Measurements from ENCODE around the gene HESX1.

HESX1 gene

DNA sequence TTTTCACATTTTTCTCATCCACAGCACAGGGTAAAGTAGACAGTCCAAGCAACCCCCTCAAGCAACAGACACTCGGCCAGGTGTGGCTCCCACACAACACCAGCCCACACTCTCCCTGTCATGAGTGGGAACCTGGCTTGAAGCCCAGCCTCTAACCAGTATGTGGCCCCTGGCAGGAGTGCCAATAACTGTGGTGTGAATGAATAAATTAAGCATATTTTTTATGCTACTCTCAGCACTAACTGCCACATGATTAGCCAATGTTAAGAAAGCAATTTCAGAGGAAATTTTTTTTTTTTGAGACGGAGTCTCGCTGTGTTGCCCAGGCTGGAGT is 44.5 kb downstream of the HESX1 start:
- TF ChIP-seq, protein P1, sequence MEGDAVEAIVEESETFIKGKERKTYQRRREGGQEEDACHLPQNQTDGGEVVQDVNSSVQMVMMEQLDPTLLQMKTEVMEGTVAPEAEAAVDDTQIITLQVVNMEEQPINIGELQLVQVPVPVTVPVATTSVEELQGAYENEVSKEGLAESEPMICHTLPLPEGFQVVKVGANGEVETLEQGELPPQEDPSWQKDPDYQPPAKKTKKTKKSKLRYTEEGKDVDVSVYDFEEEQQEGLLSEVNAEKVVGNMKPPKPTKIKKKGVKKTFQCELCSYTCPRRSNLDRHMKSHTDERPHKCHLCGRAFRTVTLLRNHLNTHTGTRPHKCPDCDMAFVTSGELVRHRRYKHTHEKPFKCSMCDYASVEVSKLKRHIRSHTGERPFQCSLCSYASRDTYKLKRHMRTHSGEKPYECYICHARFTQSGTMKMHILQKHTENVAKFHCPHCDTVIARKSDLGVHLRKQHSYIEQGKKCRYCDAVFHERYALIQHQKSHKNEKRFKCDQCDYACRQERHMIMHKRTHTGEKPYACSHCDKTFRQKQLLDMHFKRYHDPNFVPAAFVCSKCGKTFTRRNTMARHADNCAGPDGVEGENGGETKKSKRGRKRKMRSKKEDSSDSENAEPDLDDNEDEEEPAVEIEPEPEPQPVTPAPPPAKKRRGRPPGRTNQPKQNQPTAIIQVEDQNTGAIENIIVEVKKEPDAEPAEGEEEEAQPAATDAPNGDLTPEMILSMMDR (conservative IDR thresholded peaks at IDR 0.05; ENCODE audit: low read depth, low read length): no peak
- H3K4me3 ChIP-seq (ENCODE audit: low read length): no peak overlapping the region
- DNase-seq (ENCODE audit: low read depth): no peak

DNA sequence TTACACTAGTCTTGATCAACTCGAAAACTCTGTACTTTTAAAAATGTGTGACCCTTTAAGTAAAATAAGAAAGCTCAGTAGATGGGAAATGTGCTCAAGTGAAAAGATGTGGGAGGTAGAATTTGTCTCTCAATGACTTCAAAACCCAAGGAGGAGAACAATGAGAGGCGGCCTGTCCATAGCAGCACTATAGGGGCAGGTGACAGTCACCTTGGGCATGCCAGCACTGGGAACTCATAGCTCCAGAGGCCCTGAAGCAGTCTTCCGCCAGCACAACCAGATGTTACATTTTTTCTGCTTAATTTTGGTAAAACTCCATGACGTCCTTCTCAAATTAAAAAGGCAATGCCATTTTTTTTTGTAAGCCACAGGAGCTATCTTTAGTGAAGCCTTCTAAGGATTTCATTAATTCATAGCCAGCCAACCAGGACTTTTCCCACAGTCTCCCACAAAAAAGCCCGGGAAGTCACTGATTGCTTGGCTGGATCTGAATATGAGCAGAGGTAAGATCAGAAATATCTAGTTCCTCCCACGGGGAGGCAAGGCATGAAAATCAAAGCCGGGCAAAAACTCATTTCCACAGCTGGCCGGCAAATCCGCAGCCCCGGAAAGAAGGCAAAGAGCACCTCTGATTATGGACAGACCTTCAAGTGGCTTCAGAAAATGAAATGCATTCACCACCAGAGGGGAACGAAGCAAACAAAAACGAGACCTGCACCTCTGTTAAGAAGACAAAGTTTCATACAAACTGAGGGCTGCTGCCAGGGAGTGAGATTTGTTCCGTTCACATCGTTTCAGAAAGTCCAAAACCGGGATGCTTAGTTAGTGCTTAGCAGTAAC is 45.1 kb downstream of the HESX1 start:
- no peak for DNase-seq (ENCODE audit: low read depth)
- TF ChIP-seq, protein P1 (conservative IDR thresholded peaks at IDR 0.05; ENCODE audit: low read depth, low read length): no peak
- no peak overlapping the region for H3K4me3 ChIP-seq (ENCODE audit: low read length)

DNA sequence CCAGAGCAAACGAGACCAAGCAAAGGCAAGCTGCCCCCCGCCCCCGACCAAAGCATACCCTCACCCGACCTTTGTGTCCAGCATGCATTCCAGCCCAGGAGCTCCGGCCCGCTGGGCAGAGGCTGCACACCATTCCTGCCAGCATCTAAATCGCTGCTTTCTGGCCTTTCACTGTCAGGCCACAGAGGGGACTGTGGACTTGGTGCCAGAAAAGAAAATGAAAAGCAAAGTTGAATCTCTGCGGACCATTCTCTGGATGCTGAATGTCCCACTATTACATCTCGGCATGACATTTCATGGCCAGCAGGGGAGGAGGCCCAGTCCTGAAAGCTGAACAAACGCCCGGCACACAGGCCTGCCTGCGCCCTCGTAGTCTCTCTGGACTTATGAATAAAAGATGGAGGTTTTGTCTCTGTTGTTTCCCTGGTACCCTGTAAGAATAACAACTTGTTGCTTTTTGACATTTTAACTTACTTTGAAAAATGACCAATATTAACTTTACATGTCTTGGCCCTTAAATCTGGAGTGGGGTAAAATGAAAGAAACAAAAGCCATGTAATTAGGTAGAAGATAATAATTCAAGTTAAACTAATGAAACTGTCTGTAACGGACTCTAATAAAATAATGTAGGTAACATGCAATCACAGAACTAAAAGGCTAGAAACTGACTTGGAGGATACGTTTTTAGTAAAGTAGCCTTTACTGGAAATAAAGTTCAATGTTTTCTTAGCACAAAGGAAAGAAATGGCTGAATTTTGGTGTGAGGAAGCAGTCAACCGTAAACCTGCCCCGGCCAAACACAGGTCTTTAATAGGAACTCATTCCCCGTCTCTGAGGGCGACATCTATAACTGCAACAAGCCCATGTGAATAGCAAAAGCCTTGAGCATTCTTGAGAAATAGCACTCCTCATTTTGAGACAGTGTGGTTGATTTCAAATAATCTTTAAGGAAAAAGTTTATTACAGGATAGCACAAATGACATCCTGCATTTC is 47.3 kb downstream of the HESX1 start:
- no peak for DNase-seq (ENCODE audit: low read depth)

DNA sequence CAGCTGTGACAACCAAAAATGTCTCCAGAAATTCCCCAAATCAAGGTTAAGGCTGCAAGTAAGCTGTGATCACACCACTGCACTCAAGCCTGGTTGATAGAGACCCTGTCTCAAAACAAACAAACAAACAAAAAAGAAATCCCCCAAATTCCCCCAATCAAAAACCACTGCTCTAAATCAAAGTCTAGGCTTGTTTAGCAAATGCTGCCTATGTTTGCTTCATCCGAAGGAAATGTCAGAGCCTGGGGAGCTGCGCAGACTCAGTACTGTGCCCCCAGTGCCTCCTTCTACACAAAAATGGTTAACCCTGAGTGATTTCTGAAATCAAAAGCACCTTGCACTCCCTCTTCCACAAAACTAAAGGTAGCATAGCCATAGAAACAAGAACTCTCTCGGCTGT is 48.0 kb downstream of the HESX1 start:
- no peak overlapping the region for H3K4me3 ChIP-seq (ENCODE audit: low read length)
- DNase-seq (ENCODE audit: low read depth): no peak

More for the DNA sequence above, 47.3 kb downstream of the HESX1 start:
- TF ChIP-seq, protein P1 (conservative IDR thresholded peaks at IDR 0.05; ENCODE audit: low read depth, low read length): peak; percentile 40
- H3K4me3 ChIP-seq (ENCODE audit: low read length): peak overlapping the region; percentile 9

DNA sequence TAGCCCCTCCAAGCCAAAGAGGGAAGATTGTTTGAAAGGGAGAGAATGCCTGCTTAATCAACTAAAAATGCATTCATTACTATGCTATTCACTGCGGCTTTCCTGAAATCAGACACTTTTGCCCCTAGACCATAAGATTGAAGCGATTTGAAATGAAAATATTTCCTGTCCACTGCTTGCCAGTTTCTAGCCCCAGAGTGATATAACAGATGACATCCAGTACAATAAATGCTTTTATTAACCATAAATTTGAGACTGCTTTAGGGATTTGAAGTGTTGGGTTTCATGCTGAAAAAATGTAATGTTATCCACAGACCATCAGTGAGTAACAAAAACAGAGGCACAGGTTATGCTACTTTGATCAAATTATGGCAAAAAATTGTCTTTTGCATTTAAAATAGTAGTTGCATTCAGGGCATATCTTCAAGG is 48.7 kb downstream of the HESX1 start:
- DNase-seq (ENCODE audit: low read depth): no peak
- TF ChIP-seq, protein P1 (conservative IDR thresholded peaks at IDR 0.05; ENCODE audit: low read depth, low read length): no peak
- H3K4me3 ChIP-seq (ENCODE audit: low read length): no peak overlapping the region

More for the DNA sequence above, 48.0 kb downstream of the HESX1 start:
- TF ChIP-seq, protein P1 (conservative IDR thresholded peaks at IDR 0.05; ENCODE audit: low read depth, low read length): no peak

DNA sequence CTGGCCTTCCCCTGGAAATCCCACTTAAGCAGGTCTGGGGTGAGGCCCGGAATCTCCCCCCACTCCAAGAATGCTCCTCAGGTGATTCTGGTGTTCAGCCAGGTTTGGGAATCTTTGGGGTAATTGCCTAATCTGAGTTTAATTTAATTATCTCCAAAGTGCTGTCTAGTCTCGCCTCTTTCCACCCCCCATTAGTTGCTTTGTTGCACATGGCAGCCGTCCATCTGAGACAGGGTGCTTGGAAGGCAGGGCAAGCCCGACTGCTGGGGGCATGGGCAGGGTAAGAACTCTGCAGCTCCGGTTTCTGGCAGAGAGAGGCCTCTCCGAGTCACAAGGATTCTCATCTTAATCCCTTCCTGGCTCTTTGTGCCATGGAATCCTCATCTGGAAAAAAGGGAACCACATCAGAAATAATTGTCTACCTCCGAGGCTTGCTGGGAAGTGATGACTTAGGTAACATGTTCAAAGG is 49.6 kb downstream of the HESX1 start:
- TF ChIP-seq, protein P1 (conservative IDR thresholded peaks at IDR 0.05; ENCODE audit: low read depth, low read length): no peak
- DNase-seq (ENCODE audit: low read depth): peak; percentile 56
- no peak overlapping the region for H3K4me3 ChIP-seq (ENCODE audit: low read length)

Data from retinal pigment epithelial cell (primary cell).